ENCODE results near the gene OTUD5.

Gene OTUD5

DNA sequence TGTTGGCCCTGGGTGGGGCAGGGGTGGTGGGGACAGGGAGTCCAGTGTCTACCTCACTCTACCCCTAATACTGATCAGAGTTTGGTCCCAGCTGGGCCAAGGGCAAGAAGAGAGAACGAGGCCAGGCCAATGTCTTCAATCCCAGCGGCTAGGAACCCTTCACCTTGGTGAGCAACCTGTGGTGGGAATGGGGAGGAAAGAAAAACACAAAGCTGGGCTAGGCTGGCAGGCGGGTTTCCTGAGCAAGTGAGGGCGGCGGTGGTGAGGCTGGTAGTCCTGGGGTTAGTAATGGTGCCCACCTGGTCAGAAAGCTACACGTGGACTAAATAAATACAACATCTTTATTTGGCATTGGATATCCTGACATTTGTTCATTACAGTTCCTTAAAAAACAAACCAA lies 54.1 kb downstream of the OTUD5 start:
- no peak overlapping the region for H3K4me3 ChIP-seq (ENCODE audit: low read depth, low read length)
- TF ChIP-seq, protein P1, sequence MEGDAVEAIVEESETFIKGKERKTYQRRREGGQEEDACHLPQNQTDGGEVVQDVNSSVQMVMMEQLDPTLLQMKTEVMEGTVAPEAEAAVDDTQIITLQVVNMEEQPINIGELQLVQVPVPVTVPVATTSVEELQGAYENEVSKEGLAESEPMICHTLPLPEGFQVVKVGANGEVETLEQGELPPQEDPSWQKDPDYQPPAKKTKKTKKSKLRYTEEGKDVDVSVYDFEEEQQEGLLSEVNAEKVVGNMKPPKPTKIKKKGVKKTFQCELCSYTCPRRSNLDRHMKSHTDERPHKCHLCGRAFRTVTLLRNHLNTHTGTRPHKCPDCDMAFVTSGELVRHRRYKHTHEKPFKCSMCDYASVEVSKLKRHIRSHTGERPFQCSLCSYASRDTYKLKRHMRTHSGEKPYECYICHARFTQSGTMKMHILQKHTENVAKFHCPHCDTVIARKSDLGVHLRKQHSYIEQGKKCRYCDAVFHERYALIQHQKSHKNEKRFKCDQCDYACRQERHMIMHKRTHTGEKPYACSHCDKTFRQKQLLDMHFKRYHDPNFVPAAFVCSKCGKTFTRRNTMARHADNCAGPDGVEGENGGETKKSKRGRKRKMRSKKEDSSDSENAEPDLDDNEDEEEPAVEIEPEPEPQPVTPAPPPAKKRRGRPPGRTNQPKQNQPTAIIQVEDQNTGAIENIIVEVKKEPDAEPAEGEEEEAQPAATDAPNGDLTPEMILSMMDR (IDR thresholded peaks at IDR 0.05; ENCODE audit: insufficient read depth, low read length, missing control alignments): no peak
- no peak for DNase-seq (ENCODE audit: low read depth, low spot score)
- ChIA-PET CTCF (interaction anchor here (1.1 to 1.3 kb wide), 2 partner anchors 11 to 69 kb away, joined by 4 read pairs; no protein-coding TSS in a partner anchor), POLR2A (interaction anchor here (0.5 kb wide), 1 partner anchor 191 kb away, joined by 4 read pairs; no protein-coding TSS in a partner anchor)

DNA sequence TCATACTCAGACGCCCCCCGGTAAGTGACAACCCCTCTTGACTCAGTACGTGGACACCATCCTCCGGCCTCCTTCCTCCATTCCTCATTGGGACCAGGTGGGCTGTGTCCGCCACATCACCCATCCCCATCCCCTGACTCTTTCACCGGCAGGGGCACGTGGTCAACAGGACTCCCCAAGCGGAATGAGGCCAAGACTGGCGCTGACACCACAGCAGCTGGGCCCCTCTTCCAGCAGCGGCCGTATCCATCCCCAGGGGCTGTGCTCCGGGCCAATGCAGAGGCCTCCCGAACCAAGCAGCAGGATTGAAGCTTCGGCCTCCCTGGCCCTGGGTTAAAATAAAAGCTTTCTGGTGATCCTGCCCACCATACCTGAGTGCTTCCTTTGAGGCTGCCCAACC lies 54.6 kb downstream of the OTUD5 start:
- TF ChIP-seq, protein P1 (IDR thresholded peaks at IDR 0.05; ENCODE audit: insufficient read depth, low read length, missing control alignments): no peak
- CTCF ChIA-PET: interaction anchor here (0.6 to 1.1 kb wide), 2 partner anchors 11 to 24 kb away, joined by 3 to 4 read pairs; no protein-coding TSS in a partner anchor
- POLR2A ChIA-PET: no interaction called here
- H3K4me3 ChIP-seq (ENCODE audit: low read depth, low read length): no peak overlapping the region
- DNase-seq (ENCODE audit: low read depth, low spot score): no peak

DNA sequence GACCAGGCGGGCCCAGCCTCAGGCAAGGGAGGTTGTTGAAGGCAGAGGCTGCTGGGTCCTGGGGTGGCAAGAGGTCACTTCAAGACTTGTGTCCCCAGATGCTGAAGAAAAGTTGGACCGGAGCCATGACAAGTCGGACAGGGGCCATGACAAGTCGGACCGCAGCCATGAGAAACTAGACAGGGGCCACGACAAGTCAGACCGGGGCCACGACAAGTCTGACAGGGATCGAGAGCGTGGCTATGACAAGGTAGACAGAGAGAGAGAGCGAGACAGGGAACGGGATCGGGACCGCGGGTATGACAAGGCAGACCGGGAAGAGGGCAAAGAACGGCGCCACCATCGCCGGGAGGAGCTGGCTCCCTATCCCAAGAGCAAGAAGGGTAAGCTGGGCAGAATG lies 55.3 kb downstream of the OTUD5 start:
- TF ChIP-seq, protein P1 (IDR thresholded peaks at IDR 0.05; ENCODE audit: insufficient read depth, low read length, missing control alignments): no peak
- ChIA-PET CTCF (interaction anchor here (0.6 kb wide), 1 partner anchor 24 kb away, joined by 3 read pairs; no protein-coding TSS in a partner anchor), POLR2A (no interaction called here)
- no peak overlapping the region for H3K4me3 ChIP-seq (ENCODE audit: low read depth, low read length)
- no peak for DNase-seq (ENCODE audit: low read depth, low spot score)

DNA sequence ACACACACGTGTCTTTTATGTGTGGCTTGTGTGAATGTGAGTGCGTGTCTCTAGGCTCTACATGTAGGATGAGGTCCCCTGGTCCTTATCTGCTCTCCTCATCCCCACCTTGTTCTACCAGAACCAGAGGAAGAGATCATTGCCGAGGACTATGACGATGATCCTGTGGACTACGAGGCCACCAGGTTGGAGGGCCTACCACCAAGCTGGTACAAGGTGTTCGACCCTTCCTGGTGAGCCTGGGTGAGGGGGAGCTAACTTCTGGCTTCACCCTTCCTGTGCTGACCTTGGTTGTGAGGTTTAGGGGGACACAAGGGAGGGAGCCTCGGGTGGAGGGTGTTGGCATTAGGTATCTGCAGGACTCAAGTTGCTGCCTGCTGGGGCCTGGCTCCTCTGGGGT lies 56.3 kb downstream of the OTUD5 start:
- no peak overlapping the region for H3K4me3 ChIP-seq (ENCODE audit: low read depth, low read length)
- CTCF ChIA-PET: no interaction called here
- TF ChIP-seq, protein P1 (IDR thresholded peaks at IDR 0.05; ENCODE audit: insufficient read depth, low read length, missing control alignments): no peak
- POLR2A ChIA-PET: no interaction called here
- no peak for DNase-seq (ENCODE audit: low read depth, low spot score)

DNA sequence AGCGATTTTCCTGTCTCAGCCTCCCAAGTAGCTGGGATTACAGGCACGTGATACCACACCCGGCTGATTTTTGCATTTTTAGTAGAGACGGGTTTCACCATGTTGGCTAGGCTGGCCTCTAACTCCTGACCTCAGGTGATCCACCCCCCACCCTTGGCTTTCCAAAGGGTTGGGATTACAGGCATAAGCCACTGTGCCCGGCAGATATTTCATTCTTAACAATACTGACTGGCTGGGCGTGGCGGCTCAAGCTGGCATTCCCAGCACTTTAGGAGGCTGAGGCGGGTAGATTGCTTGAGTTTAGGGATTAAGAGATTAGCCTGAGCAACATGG lies 58.4 kb downstream of the OTUD5 start:
- no peak overlapping the region for H3K4me3 ChIP-seq (ENCODE audit: low read depth, low read length)
- TF ChIP-seq, protein P1 (IDR thresholded peaks at IDR 0.05; ENCODE audit: insufficient read depth, low read length, missing control alignments): no peak
- ChIA-PET POLR2A (no interaction called here), CTCF (no interaction called here)
- no peak for DNase-seq (ENCODE audit: low read depth, low spot score)

DNA sequence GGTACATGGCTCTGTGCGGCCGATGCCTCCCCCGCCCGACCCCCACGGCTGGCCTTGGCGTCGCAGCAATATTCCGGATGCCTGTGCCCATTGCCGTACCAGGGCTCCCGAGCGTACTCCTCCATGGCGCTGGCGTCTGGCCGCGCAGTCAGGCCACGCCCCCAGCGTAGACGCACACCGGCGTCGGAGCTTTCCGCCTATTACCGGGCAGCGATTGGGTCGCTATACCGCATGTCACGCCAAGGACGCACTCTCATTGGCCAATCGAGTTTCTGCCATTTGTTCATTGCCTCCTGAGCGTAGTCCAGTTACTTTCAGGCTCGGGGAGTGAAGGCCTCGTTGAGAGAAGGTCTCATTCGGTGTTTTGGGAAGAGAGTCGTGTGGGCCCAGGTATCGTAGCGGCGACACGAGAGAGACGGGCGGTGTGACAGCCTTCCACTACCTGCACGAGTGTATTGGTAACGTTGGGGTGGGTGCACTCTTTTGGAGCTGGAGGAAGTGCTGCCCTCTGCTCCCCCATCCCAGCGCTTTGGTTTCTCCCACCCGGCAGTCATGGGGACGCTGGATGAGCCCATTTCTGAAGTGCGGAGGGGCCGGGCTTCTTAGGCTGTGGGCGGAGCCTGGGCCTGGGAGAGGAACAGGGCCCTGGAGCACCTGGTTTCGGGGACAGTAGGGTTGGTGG lies 59.6 kb downstream of the OTUD5 start, which contains the start of the genes PQBP1 and TIMM17B:
TSS of gene PQBP1 (plus strand) at position 306 of the 682 bp plus-strand sequence. CDS start 580 bp downstream, outside the sequence.
TSS of gene TIMM17B (minus strand) at position 144 of the 682 bp plus-strand sequence. CDS start at position 125, 19 bp downstream.
- TF ChIP-seq, protein P1 (IDR thresholded peaks at IDR 0.05; ENCODE audit: insufficient read depth, low read length, missing control alignments): no peak
- ChIA-PET POLR2A (interaction anchor here (0.6 to 1.3 kb wide), 6 partner anchors 14 to 201 kb away, joined by 3 to 6 read pairs (median 3); partner anchors contain the start of genes SLC35A2 and SUV39H1), CTCF (no interaction called here)
- DNase-seq (ENCODE audit: low read depth, low spot score): peak; percentile 81
- peak within 1 kb of the TSS; percentile 77 for H3K4me3 ChIP-seq (ENCODE audit: low read depth, low read length)
